GM21360 (cell line): ENCODE results near the gene PDLIM4.
A peak's percentile ranks its signal among the peaks of the same experiment; 100 is the strongest.

Experiments
- ATAC-seq: cut with Tn5 transposase; IDR thresholded peaks from one replicate; pipeline ENCODE4 v1.9.1; 2021; ENCODE audit warnings: mild to moderate bottlenecking, moderate library complexity; ENCODE audit not compliant: unreplicated experiment

Gene PDLIM4, protein sequence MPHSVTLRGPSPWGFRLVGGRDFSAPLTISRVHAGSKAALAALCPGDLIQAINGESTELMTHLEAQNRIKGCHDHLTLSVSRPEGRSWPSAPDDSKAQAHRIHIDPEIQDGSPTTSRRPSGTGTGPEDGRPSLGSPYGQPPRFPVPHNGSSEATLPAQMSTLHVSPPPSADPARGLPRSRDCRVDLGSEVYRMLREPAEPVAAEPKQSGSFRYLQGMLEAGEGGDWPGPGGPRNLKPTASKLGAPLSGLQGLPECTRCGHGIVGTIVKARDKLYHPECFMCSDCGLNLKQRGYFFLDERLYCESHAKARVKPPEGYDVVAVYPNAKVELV

DNA sequence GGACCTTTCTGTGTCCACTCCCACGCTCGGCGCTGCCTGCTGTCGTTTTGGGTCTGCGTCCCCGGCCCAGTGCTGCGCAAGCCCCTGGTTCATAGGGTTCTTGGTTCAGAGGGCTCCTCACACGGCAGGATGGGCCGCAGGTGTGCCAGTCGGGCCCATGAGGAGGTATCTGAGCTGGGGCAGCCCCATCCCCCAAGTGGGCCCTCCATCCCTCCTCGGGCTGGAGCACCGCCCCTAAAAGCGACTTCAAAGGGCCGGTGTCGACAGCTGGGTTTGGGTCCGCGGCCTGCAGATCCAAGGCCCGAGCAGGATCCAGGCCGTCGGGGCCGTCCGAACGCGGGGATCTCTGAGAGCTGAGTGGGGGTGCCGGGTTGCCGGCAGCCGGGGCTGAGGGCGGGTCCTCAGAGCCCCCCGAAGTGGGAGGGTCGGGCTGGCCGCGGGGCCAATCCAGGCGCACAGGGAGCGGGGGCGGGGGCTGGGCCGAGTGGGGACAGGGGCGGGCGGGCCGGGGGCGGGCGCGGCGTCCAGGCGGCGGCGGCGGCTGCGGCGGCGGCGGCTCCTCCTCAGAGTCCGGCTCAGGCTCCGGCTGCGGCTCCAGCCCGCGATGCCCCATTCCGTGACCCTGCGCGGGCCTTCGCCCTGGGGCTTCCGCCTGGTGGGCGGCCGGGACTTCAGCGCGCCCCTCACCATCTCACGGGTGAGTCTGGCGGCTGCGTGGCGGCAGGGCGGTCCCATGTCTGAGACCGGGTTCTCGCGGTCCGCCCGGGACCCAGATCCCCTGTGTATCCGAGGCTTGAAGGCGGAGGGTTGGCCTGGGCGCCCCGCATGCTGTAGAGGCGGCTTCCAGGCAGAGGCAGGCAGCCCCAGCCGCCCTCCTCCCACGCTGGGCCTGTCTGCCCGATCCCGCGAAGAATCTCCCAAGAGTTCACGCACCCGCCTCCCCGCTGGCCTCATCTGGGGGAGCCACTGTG lies at the start of gene PDLIM4:
PDLIM4 (plus strand) TSS at position 566 of the 971 bp plus-strand sequence; CDS start at position 605, 39 bp downstream.
- ATAC-seq, result no peak

GRCh38 chr5:132207778-132208177 lies 49.7 kb upstream of the PDLIM4 start:
- no peak for ATAC-seq

- no peak for ATAC-seq
Observed at GRCh38 chr5:132209131-132209530, 48.4 kb upstream of the PDLIM4 start.

- ATAC-seq, result no peak
Observed at GRCh38 chr5:132209901-132210545, 47.5 kb upstream of the PDLIM4 start.

GRCh38 chr5:132210944-132211343 lies 46.6 kb upstream of the PDLIM4 start:
- ATAC-seq, result no peak

- ATAC-seq, result no peak
Observed at GRCh38 chr5:132211787-132212186, 45.7 kb upstream of the PDLIM4 start.

GRCh38 chr5:132213666-132214065 lies 43.8 kb upstream of the PDLIM4 start:
- no peak for ATAC-seq

GRCh38 chr5:132214491-132214890 lies 43.0 kb upstream of the PDLIM4 start:
- ATAC-seq, result no peak

- ATAC-seq, result no peak
Observed at GRCh38 chr5:132215329-132215728, 42.2 kb upstream of the PDLIM4 start.

DNA sequence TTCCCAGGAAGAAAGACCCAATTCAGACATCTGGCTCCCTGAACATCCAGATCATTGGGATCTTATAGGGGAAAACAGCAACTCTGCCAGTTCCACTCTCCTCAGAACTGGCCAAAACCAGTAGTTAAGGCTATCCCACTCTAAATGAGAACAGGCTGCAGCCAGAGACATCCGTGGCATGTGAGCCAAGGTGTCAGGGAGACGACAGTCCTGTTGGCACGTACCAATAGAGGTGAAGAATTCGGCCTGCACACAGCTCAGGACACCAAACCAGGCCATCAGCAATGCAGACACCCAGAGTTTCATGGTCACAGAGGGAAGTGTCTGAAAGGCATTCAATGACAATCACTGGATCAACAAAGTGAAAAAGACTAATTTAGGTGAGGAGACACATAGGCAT lies 39.2 kb upstream of the PDLIM4 start:
- ATAC-seq, result no peak

DNA sequence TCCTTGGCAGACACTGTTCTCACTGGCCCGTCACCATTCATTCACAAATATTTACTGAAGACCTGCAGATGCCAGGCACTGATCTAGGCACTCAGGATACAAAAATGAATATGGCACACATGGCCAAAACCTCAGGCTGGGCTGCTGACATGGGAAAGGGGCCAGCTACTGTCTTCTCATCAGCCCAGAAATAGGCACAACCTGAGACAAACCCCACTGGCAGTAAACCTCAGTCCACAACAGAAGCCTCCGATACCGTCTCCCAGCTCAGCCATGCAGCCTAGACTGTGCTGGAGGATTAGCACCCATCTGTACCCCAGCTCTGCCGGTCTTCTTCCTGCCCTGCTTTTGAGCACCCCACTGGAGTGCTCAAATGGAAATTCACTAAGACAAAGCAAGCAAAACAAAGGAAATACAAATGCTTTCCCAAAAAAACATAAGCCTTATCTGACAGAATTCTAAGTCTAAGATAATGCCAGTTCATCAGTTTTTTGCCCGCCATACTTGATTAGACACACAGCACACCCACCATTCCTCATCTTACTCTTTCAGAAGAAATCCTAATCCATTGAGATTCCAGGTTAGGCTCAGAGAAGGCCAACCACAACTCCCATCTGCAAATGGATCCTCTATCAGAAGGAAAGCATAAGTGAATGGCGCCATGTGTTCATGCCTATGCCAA lies 38.1 kb upstream of the PDLIM4 start:
- ATAC-seq, result no peak

DNA sequence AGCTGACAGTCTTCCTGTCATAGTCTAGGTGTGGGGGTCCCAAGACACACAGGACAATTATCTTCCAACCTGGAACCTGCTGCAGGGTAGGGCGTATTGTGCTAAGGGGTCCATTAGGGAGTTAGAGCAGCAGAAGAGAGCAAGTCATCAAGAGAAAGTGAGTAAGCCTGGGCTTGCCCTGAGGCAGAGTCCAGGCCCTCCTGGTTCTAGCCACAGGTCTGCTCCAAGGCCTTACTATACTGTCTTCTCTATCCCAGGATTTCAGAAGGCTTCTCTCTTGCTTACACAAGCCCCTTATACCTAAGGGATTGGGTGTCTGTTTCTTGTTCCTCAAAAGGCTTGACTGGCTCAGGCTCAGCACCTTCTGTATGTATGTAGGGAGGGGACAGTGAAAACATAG lies 37.5 kb upstream of the PDLIM4 start:
- no peak for ATAC-seq

DNA sequence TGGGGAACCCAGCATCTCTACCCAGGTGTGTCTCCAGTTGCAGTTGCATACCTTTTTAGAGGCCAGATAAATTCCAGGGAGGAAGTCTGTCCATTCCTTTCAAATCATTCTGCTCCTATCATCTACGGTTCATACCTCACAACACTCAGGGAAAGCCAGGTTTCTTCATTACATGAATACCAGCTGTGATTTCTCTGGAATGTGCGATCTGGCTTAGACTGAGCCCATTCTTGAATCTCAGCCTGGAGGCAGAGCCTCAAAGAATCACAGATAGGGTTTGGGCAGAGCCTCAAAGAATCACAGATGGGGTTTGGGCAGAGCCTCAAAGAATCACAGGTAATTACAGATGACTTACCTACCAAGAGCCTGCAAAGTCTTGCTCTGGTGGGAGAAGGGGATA lies 37.0 kb upstream of the PDLIM4 start:
- no peak for ATAC-seq

DNA sequence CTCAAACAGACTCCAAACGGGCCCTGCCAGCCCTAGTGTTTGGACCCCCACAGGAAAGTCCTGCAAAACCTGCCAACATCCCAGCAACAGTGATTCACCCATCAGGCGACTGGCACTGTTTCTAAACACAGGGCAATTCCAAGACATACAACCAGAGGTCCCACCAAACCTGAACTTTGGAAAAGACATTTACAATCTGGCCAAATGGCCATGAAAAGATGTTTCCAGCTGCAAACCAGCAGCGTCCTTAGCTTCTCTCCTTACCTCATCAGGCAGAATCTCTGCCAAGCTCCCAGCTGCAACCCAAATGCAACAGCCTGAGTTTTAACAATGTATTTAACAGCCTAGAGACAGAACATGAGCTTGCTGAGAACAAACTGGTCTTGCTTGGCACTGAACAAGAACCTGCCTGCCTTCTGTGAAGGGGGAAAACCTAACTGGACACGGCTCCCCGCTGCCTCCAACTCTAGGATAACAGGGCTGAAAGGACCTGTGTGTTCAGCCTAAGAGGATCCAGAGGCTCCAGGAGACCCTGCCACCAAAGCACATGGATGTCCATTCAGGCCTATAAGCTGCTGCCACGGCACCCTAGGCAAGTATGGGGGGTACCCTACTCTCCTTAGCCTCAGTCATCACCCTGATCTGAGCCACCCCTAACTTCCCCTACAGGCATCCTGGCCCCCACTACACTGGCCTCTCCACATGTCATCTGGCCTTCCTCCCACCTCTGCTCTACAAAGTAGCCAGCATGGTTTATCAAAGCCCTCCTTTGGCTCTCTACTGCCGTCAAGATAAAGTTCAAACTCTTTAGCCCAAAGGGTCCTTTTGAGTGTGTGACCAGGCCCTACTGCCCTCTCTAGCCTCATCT lies 35.5 kb upstream of the PDLIM4 start:
- peak; percentile 16 for ATAC-seq

GRCh38 chr5:132222649-132223038 lies 34.9 kb upstream of the PDLIM4 start:
- peak; percentile 79 for ATAC-seq

GRCh38 chr5:132223861-132224260 lies 33.6 kb upstream of the PDLIM4 start:
- no peak for ATAC-seq

- ATAC-seq, result no peak
Observed at GRCh38 chr5:132224716-132225115, 32.8 kb upstream of the PDLIM4 start.

DNA sequence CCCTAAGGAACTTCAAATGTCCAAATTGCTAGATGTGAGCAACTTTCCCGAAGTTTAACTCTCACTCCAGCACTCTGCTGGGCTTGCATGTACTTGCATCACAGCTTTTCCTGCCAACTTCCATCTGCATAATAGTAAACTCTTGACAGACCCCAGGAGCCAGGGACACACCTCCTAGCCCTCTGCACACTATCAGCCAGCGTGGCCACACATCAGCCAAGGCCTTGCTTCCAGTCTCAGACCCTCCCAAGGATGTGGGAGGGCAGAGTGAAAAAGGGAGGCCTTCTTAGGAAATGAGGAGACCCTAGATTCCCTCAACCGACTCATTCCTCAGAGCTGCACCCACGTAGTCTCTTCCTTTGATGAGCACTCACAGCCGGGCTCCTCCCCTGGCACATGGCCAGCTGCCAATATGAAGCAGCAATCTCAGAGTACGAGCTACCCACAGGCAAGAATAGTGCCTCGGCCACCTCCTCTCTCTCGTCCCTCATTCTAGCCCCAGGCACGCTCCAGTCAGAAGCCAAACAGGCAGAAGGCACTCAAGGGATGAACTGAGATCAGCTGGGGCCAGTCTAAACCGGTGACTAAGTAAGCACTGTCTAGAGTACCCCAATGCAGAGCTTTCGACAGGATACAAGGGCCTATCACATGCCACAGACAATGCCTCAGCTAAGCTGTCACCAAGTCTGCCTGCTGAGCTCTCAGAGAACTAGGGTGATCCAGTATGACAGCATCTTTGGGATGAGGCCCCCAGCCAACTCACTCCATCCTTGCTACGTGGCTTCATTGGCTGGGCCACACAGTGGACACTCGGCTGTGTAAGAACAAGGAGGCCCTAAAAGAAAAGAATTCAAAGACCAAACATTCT lies 32.1 kb upstream of the PDLIM4 start:
- no peak for ATAC-seq
